ENCODE data around the gene PRIMPOL.
"Not testable (repeated sequence)": the region's sequence is repeated elsewhere in the genome, so short reads cannot be mapped to it uniquely, and the experiment has no call there.

Gene PRIMPOL

DNA sequence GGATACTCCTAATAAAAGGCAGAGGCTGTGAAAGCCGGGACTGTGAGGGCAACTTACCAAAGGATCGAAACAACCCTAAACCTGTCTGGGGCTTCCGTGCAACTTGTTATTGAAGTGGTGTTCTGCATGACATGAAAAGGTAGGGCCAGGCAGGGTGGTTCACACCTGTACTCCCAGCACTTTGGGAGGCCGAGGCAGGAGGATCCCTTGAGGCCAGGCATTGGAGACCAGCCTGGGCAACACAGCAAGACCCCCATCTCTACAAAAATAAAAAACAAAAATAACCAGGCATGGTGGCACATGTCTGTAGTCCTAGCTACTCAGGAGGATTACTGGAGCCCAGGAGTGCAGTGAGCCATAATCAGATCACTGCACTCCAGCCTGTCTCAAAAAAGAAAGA lies 12.6 kb upstream of the PRIMPOL start:
- DNase-seq (ENCODE audit: low spot score) = no peak

DNA sequence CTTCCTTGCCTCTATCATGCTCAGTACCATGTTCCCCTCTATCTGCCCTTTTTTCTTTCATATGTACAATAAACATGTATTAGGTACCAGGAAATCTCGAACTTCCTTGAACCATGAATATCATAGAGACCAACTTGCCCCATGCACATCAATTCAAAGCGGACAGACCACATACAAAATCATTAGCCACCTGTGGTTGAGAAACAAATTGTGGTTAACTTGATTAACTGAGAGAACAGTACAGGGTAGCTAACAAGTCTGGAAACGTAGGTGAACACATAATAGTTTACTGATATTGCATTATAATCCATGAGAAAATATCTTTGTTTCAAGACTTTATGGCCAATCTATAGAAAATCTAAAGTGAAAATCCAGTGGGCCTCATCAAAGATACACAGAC lies 8.5 kb upstream of the PRIMPOL start:
- DNase-seq (ENCODE audit: low spot score) = no peak

DNA sequence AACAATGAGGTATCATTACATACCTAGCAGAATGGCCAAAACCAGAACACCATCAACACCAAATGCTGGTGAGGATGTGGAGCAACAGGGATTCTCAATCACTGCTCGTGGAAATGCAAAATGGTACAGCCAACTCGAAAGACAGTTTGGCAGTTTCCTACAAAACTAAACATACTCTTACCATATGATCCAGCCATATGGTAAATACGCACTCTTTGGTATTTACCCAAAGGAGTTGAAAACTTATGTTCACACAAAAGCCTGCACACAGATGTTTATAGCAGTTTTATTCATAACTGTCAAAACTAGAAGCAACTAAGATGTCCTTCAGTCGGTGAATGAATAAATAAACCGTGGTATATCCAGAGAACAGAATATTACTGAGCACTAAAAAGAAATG lies 8.1 kb upstream of the PRIMPOL start:
- no peak for DNase-seq (ENCODE audit: low spot score)

DNA sequence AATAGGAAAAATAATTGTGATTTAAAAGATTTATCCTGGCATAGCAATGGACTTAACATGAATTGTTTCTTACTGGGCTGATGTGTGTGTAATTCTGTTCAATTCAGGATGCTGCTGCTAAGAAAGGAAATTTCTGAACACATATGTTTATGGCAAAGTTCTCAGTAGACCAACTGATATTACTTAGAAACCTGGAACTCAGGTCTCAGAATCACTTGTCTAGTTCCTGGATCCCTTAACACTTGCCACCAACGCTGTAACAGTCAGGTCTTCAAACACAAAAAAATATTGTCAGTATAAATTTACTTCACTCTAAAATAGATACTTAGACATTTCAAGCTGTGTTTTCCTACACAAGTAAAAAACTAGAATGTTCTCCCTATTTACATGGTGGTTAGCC lies 5.8 kb upstream of the PRIMPOL start:
- DNase-seq (ENCODE audit: low spot score) = no peak

DNA sequence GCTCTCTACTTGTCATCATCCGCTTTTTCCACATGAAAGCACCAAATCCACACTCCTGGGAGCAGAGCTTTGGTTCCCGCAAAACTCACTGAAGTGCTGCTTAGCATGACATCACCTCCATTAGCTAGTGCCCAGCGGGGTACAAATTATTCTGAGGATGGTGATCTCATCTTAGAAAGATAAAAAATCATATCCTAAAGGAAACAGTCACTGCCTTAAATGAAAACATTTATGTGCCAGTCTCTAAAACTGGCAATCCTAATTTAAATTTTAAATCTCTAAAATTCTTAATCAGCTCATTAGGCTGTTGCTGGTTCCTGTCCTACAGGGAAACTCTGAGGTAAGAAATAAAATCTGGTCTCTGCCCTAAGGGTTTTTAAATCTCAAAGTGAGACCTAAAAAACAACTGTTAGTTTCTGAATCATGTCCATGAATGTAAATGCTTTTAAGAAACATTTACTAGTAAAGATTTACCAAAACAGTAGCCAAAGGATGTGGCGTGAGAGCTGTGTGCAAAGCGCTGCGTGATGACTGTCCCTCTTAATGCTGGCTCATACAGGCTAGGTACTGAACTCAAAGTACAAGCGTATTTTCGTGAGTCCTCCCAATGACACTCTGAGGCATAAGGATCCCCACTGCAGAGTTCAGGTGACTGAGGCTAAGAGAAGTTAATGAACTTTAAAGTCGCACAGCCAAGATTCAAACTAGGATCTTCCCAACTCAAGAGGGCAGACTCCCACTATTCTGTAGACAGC lies 4.8 kb upstream of the PRIMPOL start:
- DNase-seq (ENCODE audit: low spot score) = no peak

DNA sequence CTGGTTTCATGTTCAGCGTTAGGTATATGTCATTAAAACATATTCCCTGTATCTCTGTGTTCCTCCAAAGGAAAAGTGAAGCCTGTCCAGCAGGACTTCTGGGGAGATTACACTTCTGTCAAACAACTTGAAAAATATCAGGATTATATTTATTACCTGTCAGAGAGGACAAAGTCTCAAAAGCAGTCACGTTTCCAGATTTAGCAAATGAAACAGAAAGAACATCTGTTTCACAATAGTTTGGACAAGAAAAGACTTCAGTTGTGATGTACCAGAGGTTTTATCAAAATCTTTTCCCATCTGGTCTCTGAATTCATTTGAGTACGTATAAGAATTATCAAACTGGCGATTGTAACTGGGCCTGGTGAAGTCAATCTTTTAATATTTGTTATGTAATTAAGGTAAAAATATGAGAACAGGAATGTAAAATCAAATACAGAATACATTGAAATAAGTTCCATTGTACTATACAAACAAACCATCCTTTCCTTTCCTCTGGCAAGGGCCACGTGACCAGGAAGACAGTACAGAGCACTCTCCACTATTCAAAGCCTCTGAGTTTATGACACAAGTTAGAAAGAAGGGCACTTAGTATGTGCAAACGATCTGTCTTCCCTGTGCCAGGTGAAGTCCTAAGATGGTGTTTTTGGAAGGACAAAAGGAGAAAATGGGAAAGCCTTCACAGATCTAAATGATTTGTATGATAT lies 3.5 kb upstream of the PRIMPOL start:
- peak; percentile 66 for DNase-seq (ENCODE audit: low spot score)

DNA sequence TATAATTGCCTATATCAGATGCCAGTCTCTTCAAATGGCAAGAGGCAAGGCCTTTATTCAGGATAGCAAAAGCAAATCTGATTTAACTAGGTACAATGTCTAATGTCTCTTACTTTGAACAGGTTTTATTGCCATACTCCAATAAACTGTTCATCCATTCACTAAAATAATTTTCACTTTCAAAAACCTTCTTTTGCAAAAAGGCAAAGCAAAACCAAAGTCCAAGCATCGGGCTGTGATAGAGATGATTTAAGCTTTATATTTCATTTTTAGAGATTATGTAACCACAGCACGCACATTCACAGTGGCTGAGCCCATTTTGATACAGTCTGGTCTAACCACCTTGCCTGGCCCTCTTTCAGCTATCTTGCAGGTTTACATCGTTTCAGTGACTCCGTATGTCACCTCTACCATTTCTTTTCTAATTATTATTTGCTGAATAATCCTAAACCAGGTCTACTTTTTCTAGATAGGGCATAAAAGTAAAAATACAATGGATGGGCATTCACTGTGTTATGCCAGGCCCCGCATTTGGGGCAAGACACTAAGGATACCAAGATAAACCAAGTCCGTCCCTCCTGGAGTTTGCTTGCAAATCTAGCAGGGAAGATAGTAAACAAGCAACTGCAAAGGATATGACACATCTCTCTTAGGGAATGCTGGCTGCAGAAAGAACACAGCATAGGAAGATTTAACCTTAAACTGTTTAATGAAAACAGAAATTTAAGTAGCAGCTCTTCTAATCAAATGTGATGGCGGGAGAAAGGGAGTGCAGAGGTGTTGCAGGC lies 2.1 kb upstream of the PRIMPOL start:
- DNase-seq (ENCODE audit: low spot score) = peak; percentile 26

DNA sequence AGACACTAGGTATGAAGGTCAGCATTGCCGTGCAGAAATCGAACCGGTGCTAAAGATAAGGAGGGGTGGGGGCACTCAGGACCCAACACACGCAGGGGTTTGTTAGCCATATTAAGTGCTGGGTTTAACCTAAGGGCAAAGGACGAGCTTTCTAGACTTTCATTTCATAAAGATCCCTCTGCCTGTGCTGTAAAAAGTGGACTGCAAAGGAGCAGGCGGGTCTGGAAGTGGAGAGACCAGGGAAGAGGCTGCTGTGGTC lies 1.6 kb upstream of the PRIMPOL start:
- no peak for DNase-seq (ENCODE audit: low spot score)

DNA sequence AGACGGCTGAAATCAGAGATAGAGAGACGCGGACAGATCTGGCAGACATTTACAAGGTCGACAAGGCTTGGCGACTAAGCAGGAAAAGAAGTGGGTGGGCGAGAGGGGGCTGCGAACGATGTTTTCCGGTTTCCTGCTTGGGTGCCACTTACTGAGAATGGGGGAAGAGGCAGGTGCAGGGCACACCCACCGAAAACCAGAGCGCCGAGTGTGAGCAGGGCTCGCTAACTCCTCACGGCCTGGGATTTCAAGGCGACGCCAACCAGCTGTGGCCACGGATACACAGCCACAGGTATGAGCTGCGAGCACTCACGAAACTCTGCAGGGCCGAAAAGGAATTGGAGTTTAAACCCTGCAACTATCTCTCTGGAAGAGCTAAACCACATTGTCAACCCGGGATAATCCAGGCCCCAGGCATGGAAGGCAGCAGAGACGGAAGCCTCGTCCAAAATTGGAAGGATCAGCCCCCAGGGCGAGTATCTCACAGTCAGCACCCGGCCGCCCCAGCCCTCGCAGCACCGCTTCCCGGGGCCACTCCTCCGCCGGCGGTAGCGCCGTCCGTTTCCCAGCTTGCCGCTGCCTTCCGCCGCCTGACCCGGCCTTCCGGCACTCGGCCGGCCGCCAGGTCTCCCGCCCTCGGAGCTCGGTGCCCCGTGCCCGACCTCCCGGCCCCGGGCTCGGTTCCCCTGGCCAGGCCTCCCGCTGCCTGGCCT lies 1.1 kb upstream of the PRIMPOL start:
- DNase-seq (ENCODE audit: low spot score) = peak; percentile 56

DNA sequence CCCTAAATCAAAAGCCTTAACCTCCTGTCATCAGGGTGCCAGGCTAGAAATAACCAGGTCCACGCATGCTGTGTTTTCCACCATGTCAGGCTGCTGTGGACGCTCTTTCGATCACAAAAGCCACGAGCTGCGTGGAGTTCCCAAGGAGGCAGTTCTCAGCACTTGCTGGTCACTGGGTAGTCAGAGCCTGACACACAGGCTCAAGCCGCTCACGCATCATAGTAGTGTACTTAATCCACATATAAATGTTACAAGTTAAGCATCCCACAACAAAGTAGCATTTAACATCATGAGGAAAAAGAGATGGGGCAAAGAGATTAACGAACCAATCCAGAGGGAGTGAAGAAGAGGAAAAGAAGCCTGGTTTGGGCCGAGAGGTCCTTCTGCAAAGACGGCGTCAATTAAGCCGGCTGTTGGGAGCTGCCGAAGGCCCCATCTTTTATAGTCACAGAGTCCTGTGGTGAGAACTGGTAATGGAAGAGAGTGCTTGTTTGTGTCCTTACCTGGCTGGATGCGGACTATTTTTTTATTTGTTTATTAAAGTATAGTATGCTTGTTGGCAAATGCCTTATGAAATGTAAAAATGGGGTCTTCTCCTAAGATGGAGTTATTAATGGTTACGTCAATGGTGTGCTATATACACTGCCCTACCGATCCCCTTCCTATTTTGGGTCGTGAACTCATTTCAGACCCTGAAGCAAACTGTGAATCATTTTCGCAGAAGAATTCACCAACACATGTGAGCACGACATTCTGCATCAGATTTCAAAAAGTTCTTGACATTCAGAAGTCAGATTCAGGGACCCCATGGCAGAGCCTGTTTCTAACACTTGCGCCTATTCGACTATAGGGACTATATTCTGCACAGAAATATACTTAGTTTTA lies 675 bp downstream of the PRIMPOL start:
- no peak for DNase-seq (ENCODE audit: low spot score)

DNA sequence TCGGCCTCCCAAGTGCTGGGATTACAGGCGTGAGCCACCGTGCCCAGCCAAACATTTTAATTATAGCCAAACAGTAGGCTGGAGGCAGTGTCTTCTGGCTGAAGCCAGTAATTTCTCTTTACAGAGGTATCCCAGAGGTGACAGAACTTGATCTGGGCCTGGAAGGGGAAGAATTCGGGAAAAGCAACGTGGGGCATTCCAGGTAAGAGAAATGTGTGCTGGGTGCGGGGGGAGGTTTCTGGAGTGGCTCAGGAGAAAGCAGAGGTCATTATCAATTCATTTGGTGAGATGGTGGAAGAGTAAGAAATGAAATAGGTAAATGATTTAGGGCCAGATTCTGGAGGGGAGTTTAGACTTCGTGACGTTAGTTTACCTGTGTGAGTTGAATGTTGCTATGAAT lies 2.4 kb downstream of the PRIMPOL start:
- DNase-seq (ENCODE audit: low spot score) = no peak

DNA sequence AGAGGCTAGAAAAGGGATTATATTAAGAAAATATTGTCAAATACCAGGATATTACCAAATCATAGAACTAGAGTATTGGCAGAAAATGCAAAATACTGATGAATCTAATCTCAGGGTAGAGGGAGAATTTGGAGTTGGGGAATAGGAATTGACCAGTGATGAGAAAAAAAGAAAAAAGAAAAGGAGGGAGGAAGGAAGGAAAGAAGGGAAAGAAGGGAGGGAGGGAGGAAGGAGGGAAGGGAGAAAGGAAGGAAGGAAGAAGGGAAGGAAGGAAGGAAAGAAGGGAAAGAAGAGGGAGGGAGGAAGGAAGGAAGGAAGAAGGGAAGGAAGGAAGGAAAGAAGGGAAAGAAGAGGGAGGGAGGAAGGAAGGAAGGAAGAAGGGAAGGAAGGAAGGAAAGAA lies 3.1 kb downstream of the PRIMPOL start:
- not testable (repeated sequence) for DNase-seq (ENCODE audit: low spot score)

DNA sequence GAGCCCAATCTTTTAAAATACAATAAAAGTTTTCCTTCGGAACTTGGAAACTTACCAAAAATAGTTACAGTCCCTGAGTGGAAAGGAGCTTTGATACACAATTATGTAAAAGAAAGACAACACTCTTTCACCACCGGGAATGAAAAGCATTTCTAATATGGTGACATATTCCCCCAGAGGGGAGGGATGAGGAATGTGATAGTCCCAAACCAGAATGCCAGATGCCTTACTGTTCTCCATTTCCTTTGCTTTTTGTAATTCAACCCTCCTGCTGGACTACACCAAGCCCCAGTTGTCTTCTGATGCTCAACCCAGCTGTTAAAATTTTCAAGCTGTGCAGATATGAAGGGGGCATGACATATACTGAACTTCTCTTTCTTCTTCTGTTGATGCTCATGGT lies 4.1 kb downstream of the PRIMPOL start:
- DNase-seq (ENCODE audit: low spot score) = no peak

DNA sequence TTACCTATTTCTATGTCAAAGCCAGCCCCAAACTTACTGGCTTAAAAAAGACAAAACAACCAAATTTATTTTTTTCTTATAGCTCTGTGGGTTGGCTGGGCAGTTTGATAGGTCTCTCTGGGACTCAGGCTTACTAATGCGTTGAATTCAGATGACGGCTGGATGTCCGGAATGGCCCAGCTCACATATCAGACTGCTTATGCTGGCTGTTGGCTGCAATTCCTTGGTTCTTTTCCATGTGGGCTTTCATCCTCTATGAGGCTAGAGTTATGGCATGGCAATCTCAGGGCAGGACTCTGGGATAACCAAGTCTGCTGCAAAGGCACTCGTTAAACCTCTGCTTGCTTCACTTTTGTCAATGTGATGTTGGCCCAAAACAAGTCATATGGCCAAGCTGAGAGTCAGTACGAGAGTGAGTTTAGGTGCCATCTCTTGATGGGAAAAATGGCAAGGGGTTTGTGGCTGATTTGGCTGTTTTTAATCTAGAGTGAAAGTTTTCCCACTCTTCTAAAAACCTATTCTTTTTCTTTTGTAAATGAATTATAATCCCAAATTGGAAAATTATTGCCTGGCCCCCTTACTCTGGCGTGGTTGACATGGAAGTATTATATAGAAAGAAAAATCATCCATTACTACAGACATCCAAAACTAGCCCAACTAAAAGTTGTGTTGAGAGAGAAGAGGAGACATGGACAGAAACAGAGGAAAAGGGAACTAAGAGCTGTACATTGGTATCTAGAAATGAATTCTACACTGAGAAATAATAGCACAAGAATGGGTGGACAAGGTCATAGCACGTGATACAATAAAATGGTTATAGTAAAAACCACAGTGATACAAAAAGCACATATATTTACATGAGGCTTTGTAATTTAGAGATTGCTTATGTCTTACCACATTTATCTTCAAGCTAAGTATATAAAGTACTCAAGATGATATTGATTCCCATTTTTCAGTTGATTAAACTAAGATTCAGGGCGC lies 6.6 kb downstream of the PRIMPOL start:
- DNase-seq (ENCODE audit: low spot score) = no peak

DNA sequence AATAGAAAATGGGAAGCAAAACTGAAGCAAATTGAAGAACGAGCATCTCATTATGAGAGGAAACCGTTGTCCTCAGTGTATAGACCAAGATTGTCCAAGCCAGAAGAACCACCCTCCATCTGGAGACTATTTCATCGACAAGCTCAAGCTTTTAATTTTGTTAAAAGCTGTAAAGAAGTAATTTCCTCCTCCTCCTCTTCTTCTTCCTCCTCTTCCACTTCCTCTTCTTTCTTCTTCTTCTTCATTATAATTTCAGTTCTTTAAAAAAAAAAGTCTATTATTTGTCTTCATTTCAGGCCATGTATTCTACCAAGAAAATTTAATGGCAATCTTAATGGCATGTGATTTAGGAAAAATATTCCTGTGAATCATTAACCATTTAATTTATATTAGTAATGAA lies 7.6 kb downstream of the PRIMPOL start:
- no peak for DNase-seq (ENCODE audit: low spot score)

DNA sequence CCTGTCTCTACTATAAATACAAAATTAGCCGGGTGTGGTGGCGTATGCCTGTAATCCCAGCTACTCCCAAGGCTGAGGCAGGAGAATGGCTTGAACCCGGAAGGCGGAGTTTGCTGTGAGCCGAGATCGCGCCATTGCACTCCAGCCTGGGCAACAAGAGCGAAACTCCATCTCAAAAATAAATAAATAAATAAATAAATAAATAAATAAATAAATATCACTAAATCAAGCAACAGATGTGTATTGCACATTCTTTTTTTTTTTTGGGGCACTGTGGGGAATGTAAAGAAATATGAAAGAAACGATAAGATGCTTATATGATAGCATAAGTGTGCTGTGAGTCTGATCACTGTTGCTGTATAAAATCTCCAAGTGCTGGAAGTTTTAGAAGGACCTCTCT lies 8.3 kb downstream of the PRIMPOL start:
- not testable (repeated sequence) for DNase-seq (ENCODE audit: low spot score)

DNA sequence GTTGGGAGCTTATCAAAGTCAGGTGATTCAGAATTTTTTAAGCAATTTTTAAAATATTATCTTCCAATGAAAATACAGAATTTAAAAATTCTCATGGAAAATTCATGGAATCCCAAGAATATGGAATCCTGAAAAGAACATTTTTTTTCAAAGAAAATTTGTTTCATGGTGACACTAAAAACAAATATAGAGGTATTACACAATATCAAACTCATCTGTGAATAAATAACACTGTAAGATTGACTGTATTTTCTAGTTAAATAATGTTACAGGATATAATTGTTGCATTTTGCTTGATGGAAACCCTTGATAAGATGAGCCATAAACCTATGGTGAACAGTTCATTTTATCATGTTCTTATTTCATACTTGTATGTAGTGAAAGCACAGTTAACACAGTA lies 11.4 kb downstream of the PRIMPOL start:
- DNase-seq (ENCODE audit: low spot score) = no peak

DNA sequence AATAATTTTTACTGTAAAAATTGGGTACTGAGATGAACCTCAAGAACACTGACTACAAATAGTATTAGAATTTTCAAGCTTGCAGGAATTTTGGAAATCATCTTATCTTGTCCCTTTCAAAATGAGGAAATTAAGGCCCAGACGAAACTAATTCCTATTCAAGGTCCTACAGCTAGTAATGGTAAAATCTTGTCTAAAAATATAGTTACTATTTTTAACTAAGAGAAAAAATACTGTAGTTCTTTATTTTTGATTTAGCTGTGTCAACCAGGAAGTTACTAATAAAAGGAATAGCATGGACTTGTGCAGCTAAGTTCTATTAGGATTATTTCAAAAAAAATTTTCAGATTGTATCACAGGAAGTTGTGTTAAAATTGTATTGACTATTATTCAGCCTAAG lies 12.7 kb downstream of the PRIMPOL start:
- no peak for DNase-seq (ENCODE audit: low spot score)

DNA sequence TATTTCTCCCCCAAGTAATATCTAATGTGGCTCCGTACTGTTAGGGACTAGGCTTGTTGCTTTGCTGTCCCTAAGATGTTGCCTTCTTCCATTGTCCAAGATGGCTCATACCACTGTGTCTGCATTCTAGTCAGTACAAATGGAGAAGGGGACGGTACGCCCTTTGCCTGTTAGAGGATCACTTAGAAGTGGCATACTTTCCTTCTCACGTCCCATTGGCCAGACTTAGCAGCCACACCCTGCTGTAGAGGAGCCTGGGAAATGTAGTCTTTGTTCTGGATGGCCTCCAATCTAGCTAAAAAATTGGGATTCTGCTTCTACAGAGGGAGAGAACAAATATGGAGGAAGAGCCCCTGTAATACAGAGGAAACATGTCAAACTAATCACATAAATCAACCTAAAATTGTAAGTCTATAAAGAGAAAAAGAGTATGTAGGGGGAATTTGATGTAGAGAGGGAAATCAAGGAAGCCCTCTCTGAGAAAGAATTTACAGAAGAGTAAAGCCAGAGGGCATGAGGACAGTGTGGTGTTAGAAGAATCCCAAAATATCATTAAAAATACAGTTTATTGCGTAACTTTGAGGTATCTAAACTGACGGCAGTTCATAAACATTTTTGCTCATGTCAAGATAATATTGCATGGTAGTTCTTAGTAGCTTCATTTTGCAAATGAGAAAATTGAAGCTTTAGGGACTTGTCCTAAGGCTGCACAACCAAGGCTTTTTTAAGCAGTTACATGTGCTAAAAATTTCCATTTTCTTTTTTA lies 15.1 kb downstream of the PRIMPOL start:
- no peak for DNase-seq (ENCODE audit: low spot score)

DNA sequence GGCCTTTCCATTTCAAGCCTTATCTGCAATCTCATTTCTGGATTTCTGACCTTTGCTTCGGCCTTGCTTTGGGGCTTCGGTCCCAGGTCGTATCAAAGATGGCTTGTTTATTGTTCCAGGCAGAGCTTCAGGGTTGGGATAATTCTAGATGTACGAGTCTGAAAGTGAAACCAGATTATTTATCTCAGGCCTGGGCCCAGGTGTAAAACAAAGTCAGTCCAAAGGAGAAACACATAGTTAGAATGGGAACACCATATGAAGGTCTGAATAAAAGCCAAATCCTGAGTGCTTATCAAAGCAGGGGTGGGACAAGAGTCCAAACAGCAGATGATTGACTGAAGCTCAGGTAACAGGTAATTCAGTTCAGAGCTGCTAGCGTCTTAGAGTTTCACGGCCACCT lies 17.1 kb downstream of the PRIMPOL start:
- no peak for DNase-seq (ENCODE audit: low spot score)
